Brain pericyte (primary cell): ENCODE measurements around the gene TRPM6.
"Not testable (repeated sequence)": the region's sequence is repeated elsewhere in the genome, so short reads cannot be mapped to it uniquely, and the experiment has no call there.

Experiments used
- DNase-seq: peaks from one replicate; pipeline ENCODE4 v3.0.0-alpha.2; 2012; ENCODE audit warnings: low read depth, low spot score

TRPM6 gene, protein sequence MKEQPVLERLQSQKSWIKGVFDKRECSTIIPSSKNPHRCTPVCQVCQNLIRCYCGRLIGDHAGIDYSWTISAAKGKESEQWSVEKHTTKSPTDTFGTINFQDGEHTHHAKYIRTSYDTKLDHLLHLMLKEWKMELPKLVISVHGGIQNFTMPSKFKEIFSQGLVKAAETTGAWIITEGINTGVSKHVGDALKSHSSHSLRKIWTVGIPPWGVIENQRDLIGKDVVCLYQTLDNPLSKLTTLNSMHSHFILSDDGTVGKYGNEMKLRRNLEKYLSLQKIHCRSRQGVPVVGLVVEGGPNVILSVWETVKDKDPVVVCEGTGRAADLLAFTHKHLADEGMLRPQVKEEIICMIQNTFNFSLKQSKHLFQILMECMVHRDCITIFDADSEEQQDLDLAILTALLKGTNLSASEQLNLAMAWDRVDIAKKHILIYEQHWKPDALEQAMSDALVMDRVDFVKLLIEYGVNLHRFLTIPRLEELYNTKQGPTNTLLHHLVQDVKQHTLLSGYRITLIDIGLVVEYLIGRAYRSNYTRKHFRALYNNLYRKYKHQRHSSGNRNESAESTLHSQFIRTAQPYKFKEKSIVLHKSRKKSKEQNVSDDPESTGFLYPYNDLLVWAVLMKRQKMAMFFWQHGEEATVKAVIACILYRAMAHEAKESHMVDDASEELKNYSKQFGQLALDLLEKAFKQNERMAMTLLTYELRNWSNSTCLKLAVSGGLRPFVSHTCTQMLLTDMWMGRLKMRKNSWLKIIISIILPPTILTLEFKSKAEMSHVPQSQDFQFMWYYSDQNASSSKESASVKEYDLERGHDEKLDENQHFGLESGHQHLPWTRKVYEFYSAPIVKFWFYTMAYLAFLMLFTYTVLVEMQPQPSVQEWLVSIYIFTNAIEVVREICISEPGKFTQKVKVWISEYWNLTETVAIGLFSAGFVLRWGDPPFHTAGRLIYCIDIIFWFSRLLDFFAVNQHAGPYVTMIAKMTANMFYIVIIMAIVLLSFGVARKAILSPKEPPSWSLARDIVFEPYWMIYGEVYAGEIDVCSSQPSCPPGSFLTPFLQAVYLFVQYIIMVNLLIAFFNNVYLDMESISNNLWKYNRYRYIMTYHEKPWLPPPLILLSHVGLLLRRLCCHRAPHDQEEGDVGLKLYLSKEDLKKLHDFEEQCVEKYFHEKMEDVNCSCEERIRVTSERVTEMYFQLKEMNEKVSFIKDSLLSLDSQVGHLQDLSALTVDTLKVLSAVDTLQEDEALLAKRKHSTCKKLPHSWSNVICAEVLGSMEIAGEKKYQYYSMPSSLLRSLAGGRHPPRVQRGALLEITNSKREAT (N-terminal part only)

DNA sequence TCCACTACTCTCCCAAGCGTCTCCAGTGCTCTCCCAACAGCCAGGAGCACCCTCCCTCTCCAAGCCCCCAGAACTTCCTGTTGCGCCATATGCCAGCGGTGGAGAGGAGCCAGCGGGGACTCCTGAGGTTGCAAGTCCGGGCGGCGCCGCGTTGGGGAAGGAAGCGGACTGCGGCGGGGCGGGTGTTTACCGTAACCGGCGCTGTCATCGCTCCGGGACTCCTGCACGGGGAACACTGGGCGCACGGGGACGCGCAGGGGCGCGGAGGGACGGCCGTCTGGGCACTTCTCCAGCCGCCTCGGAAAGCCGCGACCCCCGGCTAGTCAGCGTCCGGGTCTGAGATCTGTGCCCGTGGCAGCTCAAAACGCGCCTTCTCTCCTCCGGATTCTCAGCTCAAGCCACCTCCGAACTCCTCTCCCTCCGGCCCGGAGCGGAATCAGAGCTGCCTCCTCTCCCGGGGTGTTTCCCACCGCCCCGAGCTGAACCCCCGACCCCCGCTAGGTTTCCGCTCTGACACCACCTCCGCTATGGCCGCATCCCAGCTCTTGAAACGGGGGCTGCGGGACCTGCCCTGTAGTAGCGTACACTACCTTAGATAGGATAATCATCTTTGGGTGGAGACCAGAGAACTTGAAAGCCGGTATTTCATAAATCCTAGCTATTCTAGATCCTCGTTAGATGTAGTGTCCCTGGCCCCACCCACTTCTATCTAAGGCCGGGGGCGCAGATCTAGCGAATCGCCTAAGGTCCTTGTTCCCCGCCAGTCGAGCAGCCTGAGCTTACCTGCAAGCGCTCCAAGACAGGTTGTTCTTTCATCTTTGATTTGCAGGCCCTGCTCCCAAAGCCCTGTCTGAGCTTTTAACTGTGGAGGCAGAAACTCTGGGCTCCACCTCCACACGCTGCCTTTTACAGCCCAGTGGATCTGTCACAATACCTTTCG is at the start of gene TRPM6:
TSS of gene TRPM6 (minus strand) at position 881 of the 940 bp plus-strand sequence. CDS start at position 816, 65 bp downstream.
- DNase-seq = no peak

DNA sequence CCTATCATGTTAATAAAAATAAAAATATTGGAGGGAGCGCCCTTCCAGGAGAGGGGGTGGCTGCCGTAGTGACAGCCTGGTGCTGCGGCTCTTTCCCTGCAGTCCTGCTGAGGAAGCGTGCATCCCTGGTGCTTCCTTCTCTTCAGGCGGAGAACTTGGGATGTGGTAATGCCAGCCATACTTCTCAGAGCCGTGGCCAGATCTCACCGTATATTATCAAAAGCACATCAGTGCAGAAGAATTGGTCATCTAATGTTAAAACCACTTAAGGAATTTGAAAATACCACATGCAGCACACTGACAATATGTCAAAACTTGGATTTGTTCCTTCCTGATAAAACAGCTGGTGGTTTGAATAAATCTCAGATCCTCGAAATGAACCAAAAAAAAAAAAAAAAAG is 47.3 kb upstream of the TRPM6 start:
- DNase-seq = no peak

DNA sequence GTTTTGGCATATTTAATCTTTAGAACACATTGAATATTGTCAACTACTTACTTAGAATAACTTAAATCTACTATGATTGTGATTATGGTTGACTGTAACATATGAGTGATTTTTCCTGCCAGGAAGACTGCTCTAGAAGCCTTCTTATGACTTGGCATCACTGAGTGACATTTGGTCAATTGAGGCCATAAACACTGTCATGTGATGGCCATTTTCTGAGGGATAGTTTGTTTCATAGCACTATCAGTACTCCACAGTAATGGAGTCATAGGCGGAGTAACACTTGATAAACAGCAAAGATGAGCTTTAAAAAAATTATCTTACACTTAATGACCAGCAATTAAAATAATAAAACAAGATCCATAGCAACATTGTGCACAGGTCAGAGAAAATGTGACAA is 34.0 kb upstream of the TRPM6 start:
- DNase-seq = no peak

DNA sequence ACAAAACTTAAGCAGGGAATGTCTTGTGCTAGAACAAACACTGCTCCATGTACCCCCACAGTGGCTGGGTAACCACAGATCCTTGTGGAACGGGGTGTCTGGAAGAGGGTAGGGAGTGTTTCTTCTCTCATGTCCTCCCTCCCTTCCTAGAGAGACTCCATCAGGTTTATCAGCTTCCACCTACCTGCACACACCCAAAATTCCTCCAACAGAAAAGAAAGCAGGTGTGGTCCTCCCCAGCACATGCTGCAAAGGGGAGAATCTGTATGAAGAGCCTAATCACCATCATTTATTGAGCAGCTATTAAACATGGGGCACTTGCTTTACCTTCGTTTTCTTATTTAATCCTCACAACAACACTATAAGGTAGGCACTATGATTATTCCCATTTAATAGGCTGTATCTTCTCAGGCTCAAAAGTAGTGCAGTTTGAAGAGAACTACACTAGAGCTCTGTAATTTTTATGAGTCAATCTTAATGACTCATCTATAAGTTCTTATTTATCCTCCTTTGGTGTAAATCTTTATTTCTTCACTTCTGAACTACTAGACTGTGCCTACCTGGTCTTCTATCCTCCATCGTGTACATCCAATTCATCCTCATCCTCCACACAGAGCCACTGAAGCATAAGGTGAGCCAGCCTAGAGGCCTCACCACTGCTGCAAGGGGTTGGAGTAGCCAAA is 33.4 kb upstream of the TRPM6 start:
- no peak for DNase-seq

DNA sequence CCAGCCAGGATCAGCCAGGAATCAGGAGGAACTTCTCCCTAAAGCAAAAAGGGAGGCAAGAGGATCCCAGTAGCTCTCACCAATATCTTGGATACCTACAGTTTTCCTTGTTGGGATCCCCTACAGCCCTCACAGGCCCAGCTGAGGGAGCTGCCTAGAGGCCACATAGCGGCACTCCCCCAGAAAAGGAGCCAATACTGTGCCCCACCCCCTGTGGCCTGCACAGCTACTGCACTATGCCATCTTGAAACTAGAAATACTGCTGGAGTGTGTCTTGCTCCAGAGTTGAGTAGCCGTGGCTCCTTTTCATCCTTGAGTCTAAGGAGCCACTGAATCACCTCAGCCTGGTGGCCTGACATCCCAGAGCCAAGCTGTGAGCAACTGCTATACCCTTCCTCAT is 22.3 kb upstream of the TRPM6 start:
- DNase-seq = no peak

DNA sequence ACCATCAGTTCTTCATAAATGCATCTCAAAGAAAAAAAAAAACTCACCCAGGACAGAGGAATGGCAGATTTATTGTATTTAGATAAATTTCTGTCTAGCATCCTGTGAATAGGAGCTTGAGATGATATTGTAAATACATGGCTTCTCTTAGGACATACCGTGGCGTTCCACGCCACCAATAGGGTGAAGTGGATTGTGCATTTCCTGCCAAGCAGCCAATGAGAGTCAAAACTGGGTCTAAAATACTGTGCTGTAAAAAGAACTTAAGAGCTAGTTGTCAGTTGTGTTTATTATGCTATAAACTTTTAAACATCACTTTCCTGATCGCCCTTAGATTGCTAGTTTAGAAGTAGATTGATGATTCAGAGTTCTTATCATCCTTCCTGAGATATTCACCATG is 20.9 kb upstream of the TRPM6 start:
- DNase-seq = no peak

DNA sequence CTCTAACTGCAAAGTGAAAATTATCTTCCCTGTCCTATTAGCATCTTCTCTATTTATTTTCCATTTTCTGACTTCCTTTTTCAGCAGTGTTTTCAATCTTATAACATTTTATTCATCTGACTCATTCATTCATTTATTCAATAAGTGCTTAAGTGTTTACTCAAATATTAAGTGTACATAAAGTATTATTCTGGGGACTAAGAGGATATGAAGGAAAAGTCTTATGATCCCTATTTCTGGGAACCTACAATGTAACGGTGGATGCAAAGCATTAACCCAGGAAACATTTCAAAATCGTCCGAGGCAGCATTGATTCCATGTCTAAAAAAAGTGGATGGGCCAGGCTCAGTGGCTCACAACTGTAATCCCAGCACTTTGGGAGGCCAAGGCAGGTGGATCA is 19.4 kb upstream of the TRPM6 start:
- DNase-seq = no peak

DNA sequence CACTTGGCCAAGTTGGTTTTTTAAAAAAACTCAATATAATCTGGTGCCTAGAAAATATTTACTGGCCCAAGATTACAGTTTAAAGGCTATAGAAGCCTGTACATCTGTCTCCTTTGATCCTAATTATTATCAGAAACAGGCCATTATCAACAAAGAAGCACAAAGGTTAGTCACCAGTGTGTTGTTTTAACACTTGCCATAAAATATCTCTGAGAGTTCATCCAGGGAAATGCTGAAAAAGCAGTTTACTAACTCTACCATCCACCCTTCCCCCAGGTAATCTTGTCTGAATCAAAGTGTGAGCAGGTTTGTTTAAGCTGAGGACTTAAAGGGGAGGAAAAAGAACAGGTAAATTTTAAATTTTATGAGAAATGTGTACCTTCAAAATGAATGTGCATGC is 13.3 kb upstream of the TRPM6 start:
- no peak for DNase-seq

DNA sequence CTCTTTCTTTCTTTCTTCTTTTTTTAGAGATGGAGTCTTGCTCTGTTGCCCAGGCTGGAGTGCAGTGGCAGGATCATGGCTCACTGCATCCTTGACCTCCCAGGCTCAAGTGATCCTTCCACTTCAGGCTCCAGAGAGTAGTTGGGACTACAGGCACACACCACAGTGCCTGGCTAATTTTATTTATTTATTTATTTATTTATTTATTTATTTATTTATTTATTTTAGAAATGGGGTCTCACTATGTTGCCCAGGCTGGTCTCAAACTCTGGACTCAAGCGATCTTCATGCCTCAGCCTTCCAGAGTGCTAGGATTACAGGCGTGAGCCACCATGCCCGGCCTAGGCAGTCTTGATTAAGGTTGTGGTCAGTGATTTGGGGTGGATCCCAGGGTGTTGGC is 728 bp upstream of the TRPM6 start:
- DNase-seq = not testable (repeated sequence)

DNA sequence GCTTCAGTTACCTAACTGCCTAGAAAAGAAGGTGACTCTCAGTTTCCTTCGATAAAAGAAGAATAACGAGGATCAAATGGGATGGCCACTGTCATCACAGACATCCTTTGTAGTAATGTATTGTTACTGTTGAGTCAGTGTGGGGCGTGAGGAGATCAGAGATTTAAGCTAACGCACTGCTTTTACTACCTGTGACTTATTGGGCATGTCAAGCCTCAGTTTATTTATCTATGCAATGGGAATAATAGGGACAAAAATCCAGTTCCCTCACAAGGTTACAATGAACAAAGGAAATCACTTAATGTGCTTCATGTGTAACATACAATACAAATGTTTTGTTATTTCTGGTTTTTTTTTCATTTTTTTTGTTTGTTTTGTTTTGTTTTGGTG is 255 bp upstream of the TRPM6 start:
- no peak for DNase-seq

DNA sequence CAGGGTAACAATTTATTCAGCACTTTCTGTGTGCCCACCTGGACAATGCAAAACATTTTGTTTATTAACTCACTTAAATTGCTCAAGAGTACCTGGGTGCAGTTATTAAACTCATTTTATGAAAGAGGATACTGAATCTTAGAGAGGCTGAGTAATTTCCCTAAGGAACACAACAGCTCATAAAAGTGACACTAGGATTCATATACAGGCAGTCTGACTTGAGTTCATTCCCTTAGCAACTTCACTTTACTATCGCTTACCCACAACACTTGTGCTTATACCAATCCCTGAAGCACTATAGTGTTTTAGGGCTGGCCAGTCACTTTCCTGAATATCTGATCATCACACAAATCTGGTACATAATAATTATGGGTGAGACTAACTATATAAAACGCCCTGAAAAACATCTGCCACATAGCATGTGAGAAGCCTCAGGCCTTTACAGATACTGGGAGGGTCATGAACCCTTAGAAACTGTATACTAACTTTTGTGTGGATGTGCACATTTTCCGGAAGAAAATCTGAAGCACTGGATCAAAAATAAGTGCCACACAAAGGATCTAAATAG is 11.3 kb downstream of the TRPM6 start:
- no peak for DNase-seq

DNA sequence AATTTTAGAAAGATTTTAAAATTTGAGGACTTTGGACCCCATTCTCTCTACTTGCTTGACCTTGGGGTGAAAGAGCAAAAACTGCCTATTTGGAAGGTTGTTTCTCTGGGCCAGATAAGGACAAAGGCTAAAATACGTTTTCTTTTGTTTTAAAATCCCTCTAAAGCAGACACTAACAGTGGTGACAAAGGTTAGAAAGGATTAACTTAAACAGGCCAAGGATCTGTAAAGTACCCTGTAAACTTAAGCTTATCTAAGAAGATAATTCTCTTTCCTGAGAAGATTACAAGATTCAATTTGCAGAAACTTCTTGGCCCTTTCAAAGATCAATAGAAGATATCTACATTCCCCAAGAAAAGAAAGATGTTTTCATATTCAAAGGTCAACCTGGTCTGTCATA is 12.1 kb downstream of the TRPM6 start:
- DNase-seq = no peak

DNA sequence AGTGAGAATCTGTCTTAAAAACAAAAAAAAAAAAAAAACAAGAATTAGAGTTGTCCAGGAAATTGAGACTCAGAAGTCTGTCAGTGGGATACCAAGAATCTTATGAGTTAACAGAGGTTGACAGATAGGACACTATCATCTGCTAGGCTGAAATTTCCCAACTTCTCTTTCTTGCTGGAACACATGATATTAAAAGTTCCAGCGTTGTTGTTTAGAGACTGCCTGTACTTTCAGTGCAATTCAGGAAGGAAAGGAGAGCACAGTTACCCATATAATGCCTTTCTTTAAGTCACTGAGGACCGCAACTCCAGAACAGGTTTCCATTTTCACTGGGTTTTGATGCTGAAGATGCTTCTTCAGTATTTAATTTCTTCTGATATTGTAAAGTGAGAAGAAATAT is 13.5 kb downstream of the TRPM6 start:
- DNase-seq = no peak

DNA sequence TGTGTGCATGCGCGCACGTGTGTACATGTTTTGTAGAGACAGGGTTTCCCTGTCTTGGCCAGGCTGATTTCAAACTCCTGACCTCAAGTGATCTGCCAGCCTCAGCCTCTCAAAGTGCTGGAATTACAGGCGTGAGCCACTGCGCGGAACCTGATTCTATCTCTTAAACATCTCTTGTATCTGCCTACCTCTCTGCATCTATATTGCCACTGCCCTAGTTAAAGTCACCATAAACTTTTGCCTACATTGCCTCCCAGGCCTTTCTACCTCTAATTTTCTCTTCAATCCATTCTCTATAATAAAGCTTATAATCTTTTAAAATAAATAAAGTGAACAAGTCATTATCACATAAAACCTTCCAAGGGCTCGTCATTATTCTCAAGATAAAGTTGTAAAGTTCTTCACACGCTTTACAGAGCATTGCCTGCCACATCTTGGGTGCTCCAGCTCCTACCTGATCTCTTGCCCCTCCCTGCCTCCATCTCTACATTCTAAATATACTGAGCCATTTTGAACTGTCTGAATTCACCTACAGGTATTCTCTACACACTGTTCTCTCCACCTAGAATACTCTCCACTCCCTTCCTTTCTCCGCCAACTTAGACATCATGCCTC is 15.0 kb downstream of the TRPM6 start:
- no peak for DNase-seq

DNA sequence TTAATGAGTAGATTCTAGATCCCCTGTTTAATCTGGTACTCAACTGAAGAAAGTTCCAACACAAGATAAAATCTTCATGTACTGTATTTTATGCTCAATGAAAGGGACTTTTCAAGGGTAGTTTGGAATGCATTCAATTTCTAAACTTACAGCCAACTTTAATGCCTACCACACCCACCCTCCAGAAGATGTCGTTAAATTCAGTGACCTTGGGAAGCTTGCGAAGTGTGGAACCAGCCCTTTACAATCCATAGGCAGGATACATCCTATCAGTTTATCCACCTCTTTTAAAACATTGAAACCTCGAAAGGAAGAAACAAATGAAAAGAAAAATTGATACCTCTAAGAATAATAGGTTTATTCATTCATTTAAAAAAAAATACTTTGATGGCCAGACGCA is 20.2 kb downstream of the TRPM6 start:
- DNase-seq = no peak

DNA sequence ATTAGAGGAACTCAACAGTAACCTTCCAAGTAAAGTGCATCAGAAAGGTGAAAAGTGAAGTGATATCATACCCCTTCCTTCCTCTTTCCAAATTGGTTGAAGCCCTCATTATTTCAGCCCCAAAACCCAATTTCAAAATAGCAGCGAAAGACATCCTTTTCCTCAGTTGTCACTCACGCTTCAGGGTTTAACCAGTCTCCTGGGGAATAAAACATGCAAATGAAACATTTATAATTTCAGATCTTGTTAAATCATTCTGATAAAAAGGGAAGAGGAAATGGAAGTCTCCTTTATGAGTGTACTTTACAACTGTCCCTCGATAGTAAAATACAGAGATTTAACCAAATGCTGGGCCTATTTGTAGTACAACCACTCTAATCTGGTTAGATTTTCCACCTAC is 22.5 kb downstream of the TRPM6 start:
- no peak for DNase-seq

DNA sequence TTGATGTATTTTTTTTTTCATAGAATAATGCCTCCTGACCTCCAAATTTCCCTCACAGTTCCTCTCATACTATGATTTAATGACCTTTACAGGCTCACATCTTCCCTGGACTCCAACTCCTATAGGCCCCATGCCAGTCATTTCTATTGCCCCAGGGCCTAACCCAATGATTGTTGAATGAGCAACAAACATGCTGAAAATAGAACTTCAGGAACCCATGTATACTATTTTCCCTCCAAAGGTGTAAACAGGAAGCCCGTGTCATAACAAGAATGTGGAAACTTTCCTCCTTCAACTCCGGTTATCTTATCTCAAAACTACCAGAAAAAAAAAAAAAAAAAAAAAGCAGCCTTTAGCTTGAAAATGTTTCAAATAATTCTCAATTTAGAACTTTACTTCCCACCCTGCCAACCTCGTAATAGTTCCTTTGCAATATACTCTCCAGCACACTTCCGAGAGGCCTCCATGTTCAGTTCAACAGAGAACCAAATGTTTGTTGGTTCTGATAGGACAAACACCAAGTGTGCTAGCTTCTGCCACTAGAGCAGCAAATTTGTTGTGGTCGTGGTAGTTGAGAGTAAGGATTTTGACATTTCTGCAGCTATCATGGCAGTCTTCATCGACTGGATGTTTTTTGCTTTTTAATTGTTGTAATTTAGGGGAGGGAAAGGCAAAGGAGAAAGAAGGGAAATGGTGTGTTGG is 25.8 kb downstream of the TRPM6 start:
- no peak for DNase-seq

DNA sequence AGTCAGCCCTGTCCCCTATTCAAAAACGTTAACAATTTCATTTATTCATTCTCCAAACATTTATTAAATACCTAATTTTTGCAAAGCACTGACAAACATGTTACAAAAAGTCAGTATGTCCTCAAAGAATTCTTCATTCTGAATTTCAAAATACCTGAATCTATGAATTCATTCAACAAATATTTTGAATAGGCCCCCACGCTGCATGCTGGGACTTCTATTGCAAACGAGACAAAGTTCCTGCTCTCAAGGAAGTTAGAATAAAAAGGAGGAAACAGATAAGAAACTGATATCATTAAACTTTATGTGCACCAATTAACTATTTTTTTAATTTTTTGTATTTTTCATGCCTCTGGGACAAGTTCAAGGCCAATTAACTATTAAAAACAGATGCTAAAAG is 26.6 kb downstream of the TRPM6 start:
- no peak for DNase-seq

DNA sequence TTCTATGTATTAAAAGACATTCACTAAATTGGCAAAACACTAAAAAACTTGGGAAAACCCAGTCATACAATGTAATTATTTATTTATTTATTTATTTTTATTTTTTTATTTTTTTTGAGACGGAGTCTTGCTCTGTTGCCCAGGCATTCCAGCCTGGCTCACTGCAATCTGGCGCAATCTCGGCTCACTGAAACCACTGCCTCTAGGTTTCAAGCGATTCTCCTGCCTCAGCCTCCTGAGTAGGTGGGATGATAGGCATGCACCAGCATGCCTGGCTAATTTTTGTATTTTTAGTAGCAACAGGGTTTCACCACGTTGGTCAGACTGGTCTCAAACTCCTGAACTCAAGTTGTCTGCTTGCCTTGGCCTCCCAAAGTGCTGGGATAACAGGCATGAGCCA is 27.5 kb downstream of the TRPM6 start:
- not testable (repeated sequence) for DNase-seq
